H9 (cell line): ENCODE results near the gene CCDC57. TPM values are rescaled to one million over a fixed set of nuclear protein-coding genes. Genes with fewer than 3 reads are reported as not detected.

Experiments
- DNase-seq: peaks from one replicate; pipeline ENCODE4 v3.0.0-alpha.2; 2017
- H2AFZ ChIP-seq: one replicate; pipeline ENCODE4 v1.6.1; 2013; ENCODE audit warnings: mild to moderate bottlenecking, low read length, control low read depth, moderate library complexity
- H2AK5ac ChIP-seq: 2 replicates; pipeline ENCODE4 v1.6.1; 2013; ENCODE audit warnings: low read length, control low read depth, mixed read lengths; ENCODE audit not compliant: insufficient read length
- H2BK120ac ChIP-seq: one replicate; pipeline ENCODE4 v1.6.1; 2013; ENCODE audit warnings: low read depth, mild to moderate bottlenecking, low read length, control low read depth, inconsistent platforms; ENCODE audit not compliant: poor library complexity, severe bottlenecking
- H2BK12ac ChIP-seq: 2 replicates; pipeline ENCODE4 v1.6.1; 2013; ENCODE audit warnings: low read length, control low read depth, mixed read lengths, low read depth; ENCODE audit not compliant: insufficient read length
- H2BK15ac ChIP-seq: 2 replicates; pipeline ENCODE4 v1.6.1; 2013; ENCODE audit warnings: low read depth, low read length, control low read depth
- H2BK20ac ChIP-seq: one replicate; pipeline ENCODE4 v1.6.1; 2013; ENCODE audit warnings: low read depth, mild to moderate bottlenecking, low read length, control low read depth, inconsistent platforms; ENCODE audit not compliant: poor library complexity, severe bottlenecking
- H2BK5ac ChIP-seq: 2 replicates; pipeline ENCODE4 v1.6.1; 2013; ENCODE audit warnings: low read length, control low read depth, mixed read lengths; ENCODE audit not compliant: insufficient read length
- H3K14ac ChIP-seq: 2 replicates; pipeline ENCODE4 v1.6.1; 2013; ENCODE audit warnings: low read length, control low read depth; ENCODE audit not compliant: insufficient read depth
- H3K18ac ChIP-seq: 2 replicates; pipeline ENCODE4 v1.6.1; 2013; ENCODE audit warnings: low read depth, mild to moderate bottlenecking, mixed read lengths, low read length, control low read depth; ENCODE audit not compliant: insufficient read length
- H3K23ac ChIP-seq: 2 replicates; pipeline ENCODE4 v1.6.1; 2013; ENCODE audit warnings: low read length, control low read depth, mixed read lengths, low read depth; ENCODE audit not compliant: insufficient read length
- H3K23me2 ChIP-seq: 2 replicates; pipeline ENCODE4 v1.6.1; 2013; ENCODE audit warnings: low read depth, mild to moderate bottlenecking, mixed read lengths, low read length, control low read depth; ENCODE audit not compliant: insufficient read length, poor library complexity, severe bottlenecking
- H3K27ac ChIP-seq: 2 replicates; pipeline ENCODE4 v1.5.1; 2013; ENCODE audit warnings: low read length, control low read depth, mixed read lengths, low read depth; ENCODE audit not compliant: insufficient read length
- H3K27me3 ChIP-seq: 2 replicates; pipeline ENCODE4 v1.6.1; 2013; ENCODE audit warnings: low read length, control low read depth, inconsistent platforms; ENCODE audit not compliant: insufficient read depth
- H3K4ac ChIP-seq: 2 replicates; pipeline ENCODE4 v1.6.1; 2013; ENCODE audit warnings: low read depth, mild to moderate bottlenecking, control low read depth, inconsistent platforms, low read length, moderate library complexity
- H3K4me1 ChIP-seq: 2 replicates; pipeline ENCODE4 v1.6.1; 2013; ENCODE audit warnings: low read length, control low read depth, inconsistent platforms; ENCODE audit not compliant: insufficient read depth
- H3K4me2 ChIP-seq: 2 replicates; pipeline ENCODE4 v1.6.1; 2013; ENCODE audit warnings: low read length, control low read depth, mixed read lengths; ENCODE audit not compliant: insufficient read length, insufficient read depth
- H3K56ac ChIP-seq: 2 replicates; pipeline ENCODE4 v1.6.1; 2013; ENCODE audit warnings: low read depth, mild to moderate bottlenecking, mixed read lengths, low read length, control low read depth; ENCODE audit not compliant: insufficient read length
- H3K79me1 ChIP-seq: 2 replicates; pipeline ENCODE4 v1.6.1; 2013; ENCODE audit warnings: low read depth, mild to moderate bottlenecking, moderate library complexity, low read length, control low read depth, inconsistent platforms; ENCODE audit not compliant: insufficient read depth, poor library complexity, severe bottlenecking
- H3K79me2 ChIP-seq: 2 replicates; pipeline ENCODE4 v1.6.1; 2013; ENCODE audit warnings: low read length, control low read depth, inconsistent platforms; ENCODE audit not compliant: insufficient read depth
- H3K9ac ChIP-seq: 2 replicates; pipeline ENCODE4 v1.6.1; 2013; ENCODE audit warnings: low read length, control low read depth, mixed read lengths; ENCODE audit not compliant: insufficient read length; ENCODE audit errors: extremely low read depth
- H3K9me3 ChIP-seq: one replicate; pipeline ENCODE4 v1.6.1; 2013; ENCODE audit warnings: low read depth, low read length, inconsistent platforms; ENCODE audit not compliant: control insufficient read depth
- H3T11ph ChIP-seq: one replicate; pipeline ENCODE4 v1.6.1; 2013; ENCODE audit warnings: mild to moderate bottlenecking, low read length, control low read depth, inconsistent platforms
- H4K20me1 ChIP-seq: one replicate; pipeline ENCODE4 v1.6.1; 2013; ENCODE audit not compliant: control insufficient read depth, insufficient read length, insufficient read depth
- H4K5ac ChIP-seq: 2 replicates; pipeline ENCODE4 v1.6.1; 2013; ENCODE audit warnings: low read depth, mild to moderate bottlenecking, mixed read lengths, low read length, control low read depth; ENCODE audit not compliant: insufficient read length
- H4K8ac ChIP-seq: replicated peaks from 2 replicates; pipeline ENCODE4 v1.6.1; 2013; ENCODE audit warnings: low read length, control low read depth, mixed read lengths, low read depth; ENCODE audit not compliant: insufficient read length
- H4K91ac ChIP-seq: 2 replicates; pipeline ENCODE4 v1.6.1; 2013; ENCODE audit warnings: low read depth, mild to moderate bottlenecking, moderate library complexity, mixed read lengths, low read length, control low read depth; ENCODE audit not compliant: insufficient read length
- H3K27ac Mint-ChIP-seq, 3 experiments: 2 replicates in 2 of 3; 3 replicates in 1 of 3; pipeline ENCODE4 v1.8.0; 2020 to 2021; ENCODE audit warnings: mixed read lengths in 3 of 3, mild to moderate bottlenecking in 1 of 3, moderate library complexity in 1 of 3
- H3K27me3 Mint-ChIP-seq: 2 replicates; pipeline ENCODE4 v1.8.0; 2021; ENCODE audit warnings: low read depth, mild to moderate bottlenecking, moderate library complexity, mixed read lengths
- H3K36me3 Mint-ChIP-seq, 3 experiments: 2 replicates in 2 of 3; 3 replicates in 1 of 3; pipeline ENCODE4 v1.8.0; 2020 to 2021; ENCODE audit warnings: low read depth in 3 of 3, mixed read lengths in 3 of 3; ENCODE audit not compliant: insufficient read depth in 1 of 3
- H3K4me1 Mint-ChIP-seq, 2 experiments: 2 replicates each; pipeline ENCODE4 v1.8.0; 2020; ENCODE audit warnings: mixed read lengths in 2 of 2
- H3K4me3 Mint-ChIP-seq, 2 experiments: 2 replicates in 1 of 2; 3 replicates in 1 of 2; pipeline ENCODE4 v1.8.0; 2020 to 2021; ENCODE audit warnings: mild to moderate bottlenecking in 2 of 2, mixed read lengths in 2 of 2, moderate library complexity in 1 of 2
- H3K9me3 Mint-ChIP-seq, 2 experiments: 2 replicates in 1 of 2; 3 replicates in 1 of 2; pipeline ENCODE4 v1.8.0; 2020; ENCODE audit warnings: mild to moderate bottlenecking in 2 of 2, mixed read lengths in 2 of 2, moderate library complexity in 1 of 2
- CTCF ChIP-seq: fragments of 200-600 bp; sonication (generic); conservative IDR thresholded peaks from 3 replicates; pipeline ENCODE4 v1.8.0; 2021; ENCODE audit warnings: antibody characterized with exemption, mild to moderate bottlenecking
- WGBS: extraction: QIAGEN DNeasy Blood & Tissue Kit; methylation state at CpG from one replicate; pipeline ENCODE4 v1.1.7; 2013; ENCODE audit warnings: missing lambda C conversion rate, low lambda C conversion rate, mixed read lengths; ENCODE audit not compliant: insufficient read length; ENCODE audit errors: extremely low coverage; 5-methylcytosine and 5-hydroxymethylcytosine counted together
- total RNA-seq: library from RNA; stranded (reverse); gene quantifications from 2 replicates; pipeline ENCODE4 v1.2.1, GENCODE V29; 2021

CCDC57 gene
- total RNA-seq, 1 experiment from 2014 or later: 11.0 TPM

- Histone ChIP-seq H3K79me2 (peaks cover 20% of the 10 kb centered on the region; the same call in 1 of the 2 replicates), H4K5ac (no peak within 1 kb of the TSS), H2BK12ac (no peak within 1 kb of the TSS), H3K23ac (no peak within 1 kb of the TSS), H2AK5ac (no peak within 1 kb of the TSS), H3K4me1 (no peaks in the 10 kb centered on the region), H3T11ph (no peak within 1 kb of the TSS), H3K9me3 (no peaks in the 10 kb centered on the region), H3K4me2 (peak within 1 kb of the TSS; percentile 73), H3K18ac (peak within 1 kb of the TSS; percentile 94), H3K56ac (no peak within 1 kb of the TSS), H3K4ac (peak within 1 kb of the TSS; percentile 61), H3K23me2 (peaks cover 14% of the 10 kb centered on the region), H2BK120ac (peak within 1 kb of the TSS; percentile 94), H4K8ac (no peak within 1 kb of the TSS), H4K20me1 (no peaks in the 10 kb centered on the region), H2BK5ac (no peak within 1 kb of the TSS), H2AFZ (no peak within 1 kb of the TSS), H3K79me1 (peaks cover 7% of the 10 kb centered on the region), H3K27me3 (no peaks in the 10 kb centered on the region), H3K14ac (peak within 1 kb of the TSS; percentile 97), H3K27ac (no peak within 1 kb of the TSS), H4K91ac (peak within 1 kb of the TSS; percentile 90), H2BK15ac (no peak within 1 kb of the TSS), H2BK20ac (no peak within 1 kb of the TSS), H3K9ac (peak within 1 kb of the TSS; percentile 64)
- Mint-ChIP-seq H3K9me3 (no peaks in the 10 kb centered on the region), H3K4me1 (peaks cover 24 to 49% of the 10 kb centered on the region in 2 experiments), H3K27me3 (no peaks in the 10 kb centered on the region), H3K4me3 (peak within 1 kb of the TSS; percentile 74 to 82), H3K27ac (no peak within 1 kb of the TSS), H3K36me3 (peaks cover 5 to 26% (median 25%) of the 10 kb centered on the region in 3 experiments; a peak in 6 of 7 replicates)
- TF ChIP-seq CTCF: peak; percentile 55
- peak; percentile 97 for DNase-seq
- WGBS: no CpG with 5 or more reads among the region's 124 CpGs
These were observed 114.3 kb downstream of the CCDC57 start, which contains the start of gene FASN for GRCh38 chr17:82098169-82098938. Gene FASN (minus strand): TSS chr17:82098236. CDS start chr17:82096445, 1,791 bp downstream.
